Fibroblast of the conjunctiva (primary cell): ENCODE measurements around the gene CCDC192.

ENCODE experiments used
- DNase-seq: peaks from one replicate; pipeline ENCODE4 v3.0.0-alpha.2; 2010; ENCODE audit warnings: low read depth

Gene CCDC192

DNA sequence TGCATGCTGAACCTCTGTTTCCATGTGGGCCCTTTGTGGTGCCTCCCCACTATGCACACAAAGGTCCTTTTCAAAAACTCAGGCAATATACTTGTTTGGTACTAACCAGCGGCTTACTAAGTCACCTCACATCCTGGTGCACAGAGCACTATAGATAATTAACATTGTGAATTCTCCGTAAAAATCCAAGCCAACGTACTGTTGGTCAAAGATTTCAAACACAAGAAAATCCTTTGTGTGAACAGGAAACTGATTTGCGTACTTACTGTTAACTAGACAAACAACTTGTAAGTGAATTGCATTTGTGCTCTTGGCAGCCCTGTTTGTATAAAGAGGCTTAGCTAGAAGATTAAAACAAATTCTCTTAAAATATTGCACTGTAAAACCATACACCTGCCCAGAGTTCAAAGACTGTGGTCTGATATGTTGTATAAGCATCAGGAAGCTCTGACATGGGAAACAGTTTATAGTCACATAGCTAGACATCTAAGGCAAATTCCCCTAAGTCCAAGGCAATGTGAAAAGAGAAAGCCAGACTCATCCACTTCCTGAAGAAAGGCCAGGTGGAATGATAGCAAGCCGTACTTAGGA lies 255.3 kb downstream of the CCDC192 start:
- no peak for DNase-seq

DNA sequence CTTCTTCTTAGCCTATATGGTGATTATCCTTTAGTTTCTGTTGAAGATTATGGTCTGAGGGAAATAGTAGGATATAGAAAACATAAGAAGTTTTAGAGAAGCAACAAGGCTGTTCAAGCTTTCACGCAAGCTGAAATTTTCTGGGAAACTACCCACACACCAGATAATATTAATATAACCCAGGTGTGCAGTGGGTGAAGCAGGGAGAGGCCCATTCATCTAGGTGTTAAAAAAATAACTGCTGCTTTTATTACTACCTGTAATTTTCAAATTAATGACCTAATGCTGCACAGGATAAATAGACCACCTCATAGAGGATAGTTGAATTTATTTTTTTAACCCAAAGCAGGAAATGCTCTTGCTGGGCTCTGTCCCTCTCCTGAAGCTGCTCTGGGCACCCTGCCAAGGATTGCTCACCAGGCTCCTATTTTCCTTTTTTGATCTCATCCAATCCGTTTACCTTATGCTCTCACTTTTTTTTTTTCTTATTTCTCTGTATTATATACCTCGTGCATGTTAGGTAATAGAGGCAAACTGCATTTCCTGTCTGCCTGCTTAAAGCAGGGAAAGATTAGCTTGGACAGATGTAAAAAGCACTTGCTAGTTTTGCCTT lies 256.1 kb downstream of the CCDC192 start:
- peak; percentile 55 for DNase-seq

DNA sequence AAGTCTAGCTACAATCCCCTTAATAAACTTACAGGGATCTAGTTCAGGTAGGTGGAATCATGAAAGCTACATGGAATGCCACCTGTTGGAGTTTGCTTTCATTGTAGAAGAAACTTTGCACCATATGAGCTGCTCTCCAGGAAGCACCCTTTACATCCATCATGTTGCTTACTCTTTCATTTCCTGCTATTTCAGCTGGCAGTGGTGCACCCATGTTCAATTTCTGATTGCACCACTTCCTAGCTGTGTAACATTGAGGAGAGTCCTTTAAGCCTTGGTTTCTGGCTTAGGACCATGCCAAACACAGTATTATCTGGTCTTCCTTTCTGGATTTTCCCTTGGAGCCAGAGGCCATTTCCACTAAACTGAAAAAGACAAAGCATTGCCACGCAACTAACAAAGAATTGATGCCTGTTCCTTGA lies 257.1 kb downstream of the CCDC192 start:
- no peak for DNase-seq

DNA sequence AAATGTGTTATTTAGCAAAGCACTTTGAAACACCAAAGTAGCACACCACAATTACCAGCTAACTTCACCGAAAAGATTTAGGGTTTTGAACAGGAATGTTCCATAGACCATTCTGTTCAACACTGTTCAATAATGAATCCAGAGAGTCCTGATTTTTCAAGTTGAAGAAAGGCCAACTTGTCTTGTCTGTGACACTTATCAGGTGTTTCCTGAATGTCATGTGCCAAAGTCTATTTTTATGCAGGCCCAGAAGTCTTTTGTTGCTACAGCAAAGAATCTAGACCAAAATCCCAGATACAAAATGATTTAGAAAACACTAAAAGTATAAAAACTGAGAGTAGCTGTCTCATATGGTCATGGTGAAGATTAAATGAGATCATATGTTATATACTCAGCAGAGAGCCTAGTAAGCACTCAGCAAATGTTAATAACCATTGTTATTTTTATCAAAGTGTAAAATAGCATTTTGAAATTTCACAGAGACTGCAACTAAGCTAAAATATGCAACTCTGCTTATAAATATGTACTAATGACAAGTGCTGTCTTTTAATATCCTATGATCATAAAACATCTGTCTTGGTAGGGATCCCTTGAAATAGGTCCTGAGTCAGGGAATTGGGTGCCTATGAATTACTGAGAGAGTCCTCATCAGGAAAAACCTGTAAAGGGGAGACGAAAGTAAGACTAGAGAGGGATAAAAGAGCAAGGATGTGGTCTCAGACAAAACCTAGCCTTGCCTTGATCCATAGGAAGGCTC lies 258.0 kb downstream of the CCDC192 start:
- DNase-seq, result no peak

DNA sequence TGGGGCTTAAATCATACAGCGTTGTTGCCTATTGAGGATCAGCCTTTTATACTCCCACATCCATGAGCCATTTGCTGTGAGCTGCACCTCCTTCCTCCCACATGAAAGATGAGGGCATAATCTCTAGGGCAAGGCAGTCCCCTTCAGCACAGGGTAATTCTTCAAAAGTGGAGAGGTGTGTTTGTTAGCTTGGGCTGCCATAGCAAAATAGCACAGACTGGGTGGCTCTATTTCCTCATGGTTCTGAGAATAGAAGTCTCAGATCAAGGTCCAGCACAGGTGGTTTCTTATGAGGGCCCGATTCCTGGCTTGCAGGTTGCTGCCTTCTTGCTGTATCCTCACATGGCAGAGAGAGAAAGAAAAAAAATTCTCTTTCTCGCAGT lies 258.6 kb downstream of the CCDC192 start:
- DNase-seq, result no peak

DNA sequence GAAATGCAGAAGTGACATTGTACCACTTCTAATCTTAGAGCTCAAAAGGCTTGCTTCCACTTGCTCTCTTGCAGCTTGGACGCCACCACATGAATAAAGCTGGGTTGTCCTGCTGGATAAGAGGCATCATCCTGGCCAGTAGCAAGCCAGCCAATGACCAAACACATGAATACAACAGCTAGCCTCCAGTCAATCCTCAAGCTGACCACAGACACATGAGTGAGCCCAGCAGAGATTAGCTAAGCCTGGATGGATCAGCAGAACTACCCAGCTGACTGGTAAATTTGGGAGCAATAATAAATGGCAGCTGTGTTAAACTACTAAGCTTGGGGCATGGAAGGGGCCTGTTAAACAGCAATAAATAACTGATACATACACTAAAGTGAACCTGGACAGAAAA lies 259.3 kb downstream of the CCDC192 start:
- no peak for DNase-seq

DNA sequence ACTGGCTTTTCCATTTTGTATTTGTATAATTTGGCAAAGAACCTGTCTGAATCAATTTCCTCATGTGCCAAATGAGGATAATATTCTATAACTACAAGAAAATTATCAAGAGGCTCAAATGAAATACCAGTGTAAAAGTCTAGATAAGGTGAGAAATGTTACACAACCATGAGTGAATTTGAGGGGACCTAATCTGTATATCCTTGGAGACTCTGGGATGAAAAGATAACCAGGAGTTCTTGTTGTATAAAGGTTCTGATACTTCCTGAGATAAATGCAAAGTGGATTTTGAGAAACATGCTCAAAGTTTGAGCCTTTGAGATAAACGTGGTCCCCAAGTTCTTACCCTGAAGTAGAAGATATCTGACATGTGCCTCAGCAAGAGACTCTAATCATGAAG lies 260.0 kb downstream of the CCDC192 start:
- DNase-seq, result no peak

DNA sequence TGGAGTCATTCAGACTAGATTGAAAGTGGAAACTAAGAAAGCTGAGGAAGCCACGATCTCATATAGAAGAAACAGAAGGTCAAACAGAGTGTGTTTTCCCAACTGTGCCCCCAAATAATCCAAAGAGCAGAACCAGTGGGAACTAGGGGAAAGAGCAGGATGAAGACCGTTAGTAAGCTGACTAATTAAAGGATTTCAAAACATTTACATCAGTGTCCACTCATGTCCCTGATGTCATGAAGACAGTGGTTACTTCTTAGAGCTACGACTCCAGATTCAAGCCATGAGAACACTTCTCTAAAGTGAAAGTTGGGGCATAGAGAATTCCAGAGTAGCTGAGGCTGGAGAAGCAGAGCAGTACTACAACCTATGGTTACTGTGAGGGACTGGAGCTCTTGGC lies 260.7 kb downstream of the CCDC192 start:
- no peak for DNase-seq

DNA sequence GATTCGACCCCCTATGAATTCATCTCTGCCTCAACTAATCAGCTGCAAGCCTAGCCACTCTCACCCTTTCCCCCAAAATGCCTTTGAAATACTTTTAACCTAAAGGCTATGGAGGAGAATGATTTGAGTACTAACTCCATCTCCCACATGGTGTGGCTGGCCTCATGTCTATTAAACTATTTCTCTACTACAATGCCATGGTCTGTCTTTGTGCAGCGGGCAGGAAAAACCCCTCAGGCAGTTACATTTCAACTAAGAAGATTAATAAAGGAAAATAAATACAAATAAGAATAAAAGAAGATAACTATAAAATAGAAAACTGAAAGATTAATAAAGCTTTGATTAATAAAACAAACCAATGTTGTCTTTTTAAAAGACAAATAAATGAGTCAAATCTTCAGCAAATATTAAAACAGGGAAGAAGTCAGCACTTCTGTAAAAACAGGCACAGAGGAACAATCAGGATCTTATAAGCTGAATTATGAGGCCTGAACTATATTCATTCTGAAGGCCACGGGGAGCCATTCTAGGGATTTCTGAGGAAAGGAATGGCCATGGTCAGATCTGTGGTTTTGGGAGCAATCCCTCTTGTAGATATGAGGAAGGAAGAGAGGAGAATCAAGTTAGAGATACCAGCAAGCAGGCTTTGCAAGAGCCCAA lies 264.3 kb downstream of the CCDC192 start:
- DNase-seq, result no peak

DNA sequence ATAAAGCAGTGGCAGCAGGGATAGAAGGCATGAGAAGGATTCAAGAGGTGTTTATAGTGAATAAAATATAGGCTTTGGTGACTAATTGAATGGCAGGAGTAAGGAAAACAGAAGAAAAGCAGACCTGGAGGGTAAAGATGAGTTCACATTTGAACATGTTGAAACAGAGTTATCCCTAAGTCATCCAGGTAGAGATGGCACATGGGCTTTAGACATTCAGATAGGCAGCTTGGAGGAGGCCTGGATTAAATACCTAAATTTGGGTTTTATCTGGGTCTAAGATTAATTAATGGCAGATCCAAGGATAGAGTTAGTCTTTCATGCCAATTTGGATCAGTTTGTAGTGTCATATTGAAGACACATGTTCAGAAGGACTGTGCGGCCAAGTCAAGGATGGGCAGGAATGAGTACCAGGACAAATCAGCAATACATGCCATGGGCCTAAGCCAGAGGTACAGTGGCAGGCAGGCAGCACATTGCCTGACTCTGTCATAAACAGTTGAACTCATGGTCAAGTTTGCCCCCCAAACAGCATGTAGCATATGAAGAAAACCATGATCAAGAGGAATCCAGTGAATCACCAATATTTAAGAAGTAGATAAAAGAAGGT lies 264.9 kb downstream of the CCDC192 start:
- no peak for DNase-seq

DNA sequence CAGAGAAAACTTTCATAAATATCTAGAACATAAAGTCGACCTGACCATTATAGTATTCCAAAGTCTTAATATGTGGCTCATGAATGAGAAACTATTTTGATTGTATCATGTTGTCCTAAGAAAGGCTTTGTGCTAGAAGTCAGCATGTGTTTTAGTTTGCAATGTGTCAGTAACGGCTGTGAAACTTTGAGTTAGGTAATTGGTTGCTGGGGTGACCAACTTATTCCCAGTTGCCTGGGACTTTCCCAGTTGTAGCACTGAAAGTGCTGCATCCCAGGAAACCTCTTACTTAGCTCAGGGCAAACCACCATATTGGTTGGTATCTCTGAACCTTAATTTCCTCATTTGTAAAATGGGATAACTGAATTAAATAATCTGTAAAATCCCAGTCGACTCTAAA lies 265.8 kb downstream of the CCDC192 start:
- no peak for DNase-seq

DNA sequence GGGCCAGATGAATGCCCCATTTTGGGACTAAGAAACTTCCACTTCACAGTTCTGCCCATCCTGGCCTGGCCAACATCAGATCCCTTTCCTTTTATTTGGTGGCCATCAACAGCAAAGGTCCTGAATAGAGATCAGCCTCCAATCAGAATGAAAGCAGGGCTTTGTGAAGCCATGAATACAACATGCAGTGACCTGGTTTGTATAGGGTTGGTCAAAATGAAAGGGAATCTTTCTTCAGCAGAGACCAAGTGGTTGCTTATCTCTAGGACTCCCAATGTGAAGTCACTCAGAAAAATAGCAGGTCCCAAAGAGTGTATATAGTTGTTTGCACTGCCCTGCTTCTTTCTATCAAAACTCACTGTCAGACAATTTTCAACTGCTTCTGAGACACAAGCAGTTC lies 266.5 kb downstream of the CCDC192 start:
- DNase-seq, result no peak

DNA sequence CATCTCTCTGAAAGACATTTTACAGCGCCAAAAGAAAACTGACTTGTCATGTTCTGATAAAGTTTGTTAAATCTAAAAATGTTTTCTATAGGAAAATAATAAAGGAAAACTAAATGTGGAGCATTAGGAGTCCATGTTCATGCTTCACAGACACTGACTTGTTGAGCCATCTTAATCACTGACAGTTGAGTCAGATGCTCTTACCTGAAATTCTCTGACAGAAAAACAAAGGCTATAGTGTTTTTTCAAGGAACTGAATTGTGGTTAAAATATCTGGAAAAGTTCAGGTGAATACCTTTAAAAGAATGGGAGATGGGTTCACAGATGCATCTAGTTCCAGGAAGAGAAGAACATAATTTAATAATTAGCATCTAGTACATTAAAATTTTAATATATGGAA lies 266.9 kb downstream of the CCDC192 start:
- DNase-seq, result no peak

DNA sequence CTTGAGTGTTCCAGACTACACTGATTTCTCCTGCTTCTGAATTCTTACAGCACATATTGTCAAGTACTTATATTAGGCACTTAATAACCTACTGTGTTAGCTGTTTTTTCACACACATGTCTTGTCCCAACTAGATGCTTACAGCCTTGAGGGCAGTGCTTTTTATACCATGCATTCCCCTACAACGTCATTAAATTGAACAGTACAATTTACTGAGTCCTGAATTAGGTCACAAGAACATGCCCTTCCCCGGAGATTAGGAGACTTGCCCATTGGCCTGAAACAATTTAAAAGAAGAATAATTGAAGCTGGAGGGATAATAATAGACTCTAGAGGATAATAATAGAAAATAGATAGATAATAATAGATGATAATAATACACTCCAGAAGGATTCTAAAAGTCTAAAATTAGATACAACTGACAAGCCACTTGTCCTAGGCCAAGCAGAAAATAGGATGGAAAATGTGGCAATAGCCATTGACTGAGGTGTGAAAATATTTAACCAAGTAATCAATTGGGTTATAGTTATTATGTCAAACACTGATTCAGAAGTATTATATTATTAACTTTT lies 267.7 kb downstream of the CCDC192 start:
- DNase-seq, result no peak

DNA sequence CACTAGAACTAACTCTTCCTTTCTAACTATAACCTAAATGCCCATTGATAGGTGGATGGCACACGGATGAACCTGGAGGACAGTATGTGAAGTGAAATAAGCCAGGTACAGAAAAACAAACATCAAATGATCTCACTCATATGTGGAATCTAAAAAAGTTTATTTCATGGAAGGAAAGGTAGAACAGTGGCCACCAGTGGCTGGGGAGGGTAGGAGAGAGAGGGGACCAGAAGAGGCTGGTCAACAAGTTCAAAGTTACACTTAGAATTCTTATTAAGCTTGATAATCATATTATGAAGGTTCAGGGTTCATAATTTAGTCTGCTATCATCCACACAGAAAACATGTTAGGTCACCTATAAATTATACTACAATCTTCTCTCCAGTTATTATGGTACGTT lies 272.8 kb downstream of the CCDC192 start:
- DNase-seq, result no peak

DNA sequence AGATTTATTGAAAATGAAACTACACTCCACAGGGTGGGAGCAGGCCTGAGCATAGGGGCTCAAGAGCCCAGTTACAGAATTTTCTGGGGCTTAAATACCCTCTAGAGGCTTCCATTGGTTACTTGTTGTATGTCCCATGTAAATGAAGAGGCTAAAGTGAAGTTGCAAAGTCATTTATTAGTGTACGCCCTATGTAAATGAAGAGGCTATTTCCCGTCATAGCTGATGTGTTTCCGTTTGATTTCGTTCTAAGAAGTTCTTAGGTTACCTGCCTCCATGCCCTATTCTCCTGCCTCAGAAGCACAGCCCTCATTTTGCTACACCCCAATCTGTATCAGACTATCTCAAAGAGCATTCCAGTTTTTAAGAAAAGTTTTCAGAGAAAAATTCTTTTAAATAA lies 273.3 kb downstream of the CCDC192 start:
- no peak for DNase-seq

DNA sequence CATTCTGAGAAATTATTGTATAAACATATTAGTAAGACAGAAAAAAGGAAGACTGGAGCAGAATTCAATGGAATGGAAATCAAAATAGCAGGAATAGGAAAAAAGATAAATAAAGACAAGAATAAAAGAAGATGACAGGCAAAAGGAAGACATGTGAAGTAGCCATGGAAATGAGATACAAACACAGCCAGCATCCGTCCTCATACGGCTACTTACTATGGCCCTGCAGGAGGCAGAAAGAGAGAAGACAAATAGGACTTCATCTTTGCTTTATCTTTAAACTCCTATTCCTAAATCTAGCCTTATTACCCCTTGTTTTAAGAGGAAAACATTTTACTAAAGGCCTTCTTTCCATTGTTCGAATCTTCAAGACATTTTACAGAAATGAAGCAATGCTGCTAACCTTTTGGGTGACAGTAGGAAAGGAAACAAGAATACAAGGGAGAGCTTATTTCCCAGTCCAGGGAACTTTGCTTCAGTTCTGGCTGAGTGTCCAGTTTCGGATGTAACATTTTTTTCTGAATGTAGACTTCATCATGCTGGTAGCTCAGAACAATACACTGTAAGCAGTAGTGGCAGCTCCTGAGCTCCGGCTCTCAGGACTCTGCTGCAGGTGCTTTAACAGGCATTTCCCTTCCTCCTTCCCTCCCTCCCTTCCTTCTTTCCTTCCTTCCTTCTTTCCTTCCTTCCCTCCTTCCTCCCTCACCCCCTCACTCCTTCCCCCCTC lies 274.0 kb downstream of the CCDC192 start:
- DNase-seq, result no peak

DNA sequence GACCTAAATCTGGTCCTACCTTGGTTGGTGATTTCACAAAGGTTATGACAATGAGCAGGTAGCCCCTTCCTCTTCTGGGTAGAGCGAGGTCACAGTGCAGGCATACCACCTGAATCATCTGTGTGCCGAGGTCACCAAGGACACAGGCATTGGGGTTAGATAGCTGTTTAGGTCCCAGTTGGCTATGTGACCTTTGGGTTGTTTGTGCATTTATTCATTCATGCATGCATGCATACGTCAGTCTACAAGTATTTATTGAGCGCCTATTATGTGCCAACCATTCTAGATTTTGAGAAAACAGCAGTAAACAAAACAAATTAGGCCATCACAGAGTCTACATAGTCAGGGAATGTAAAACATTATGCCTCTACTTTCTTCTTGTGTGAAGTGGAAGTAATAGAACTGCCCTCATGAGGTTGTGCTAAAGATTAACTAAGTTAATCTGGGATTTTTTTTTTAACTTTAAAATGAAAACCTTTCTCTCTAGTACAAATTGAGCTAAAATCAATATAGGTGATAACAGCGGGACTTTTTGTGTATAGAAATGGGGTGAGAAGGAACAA lies 275.6 kb downstream of the CCDC192 start:
- DNase-seq, result no peak

DNA sequence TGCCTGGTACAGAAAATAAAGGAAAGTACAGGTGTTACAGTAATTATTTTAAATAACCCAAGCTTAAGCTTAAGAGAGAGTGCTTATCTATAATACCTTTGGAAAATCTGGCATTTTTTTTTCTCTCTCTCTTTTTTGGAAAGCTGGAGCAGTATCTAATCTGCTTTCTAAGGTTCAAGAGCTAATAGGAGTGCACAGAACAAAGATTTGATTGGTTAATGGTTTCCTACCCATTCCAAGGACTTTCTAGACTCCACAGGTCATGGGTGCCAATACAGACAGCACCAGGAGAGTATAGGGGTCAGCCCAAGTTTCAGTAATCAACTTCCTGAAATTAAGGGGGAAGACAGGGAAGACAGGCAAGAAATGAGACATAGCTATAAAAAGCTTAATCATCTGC lies 276.3 kb downstream of the CCDC192 start:
- no peak for DNase-seq

DNA sequence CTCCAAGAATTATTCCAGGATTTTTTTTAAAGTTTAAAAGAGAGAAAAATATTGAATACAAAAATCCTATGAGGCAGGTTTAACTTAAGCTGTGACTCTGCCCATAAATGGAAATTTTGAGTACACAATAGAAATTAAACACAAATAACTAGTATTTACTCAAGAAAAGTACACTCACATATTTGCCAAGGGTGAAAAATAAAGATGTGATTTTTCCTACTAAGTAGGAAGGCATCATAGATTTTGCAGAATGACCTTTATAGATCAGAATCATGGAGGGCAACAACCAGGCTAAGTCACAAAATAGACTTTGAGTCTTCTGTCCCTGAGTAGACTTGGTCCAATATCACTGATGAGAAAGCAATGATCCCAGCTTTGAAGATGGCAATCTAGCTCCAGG lies 277.7 kb downstream of the CCDC192 start:
- DNase-seq, result no peak

DNA sequence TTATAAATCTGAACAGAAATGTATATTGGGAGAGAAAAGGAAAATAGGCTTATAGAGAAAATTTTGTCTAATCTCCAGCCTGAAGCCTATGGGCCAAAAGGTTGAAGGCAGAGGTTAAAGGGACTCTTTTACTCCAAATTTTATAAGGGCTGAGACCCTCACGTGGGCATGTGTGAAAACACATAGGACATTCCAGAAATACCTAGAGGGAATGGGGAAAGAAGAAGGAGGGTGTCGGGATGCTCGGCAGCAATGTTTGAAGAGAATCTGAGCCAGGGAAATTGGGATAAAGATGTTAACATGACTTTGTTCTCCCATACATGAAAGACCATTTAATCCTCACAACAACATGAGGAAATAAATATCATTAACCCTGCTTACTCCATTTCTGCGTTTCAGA lies 278.3 kb downstream of the CCDC192 start:
- no peak for DNase-seq
